GM18502 (cell line): ENCODE measurements around the gene LTB.

Experiments used
- ATAC-seq: cut with Tn5 transposase; IDR thresholded peaks from one replicate; pipeline ENCODE4 v1.9.1; 2021; ENCODE audit warnings: mild to moderate bottlenecking; ENCODE audit not compliant: unreplicated experiment, poor library complexity

The LTB gene

GRCh38 chr6:31532644-31533454 is 49.4 kb downstream of the LTB start:
- ATAC-seq: no peak

GRCh38 chr6:31531771-31532643 is 50.2 kb downstream of the LTB start:
- no peak for ATAC-seq

DNA sequence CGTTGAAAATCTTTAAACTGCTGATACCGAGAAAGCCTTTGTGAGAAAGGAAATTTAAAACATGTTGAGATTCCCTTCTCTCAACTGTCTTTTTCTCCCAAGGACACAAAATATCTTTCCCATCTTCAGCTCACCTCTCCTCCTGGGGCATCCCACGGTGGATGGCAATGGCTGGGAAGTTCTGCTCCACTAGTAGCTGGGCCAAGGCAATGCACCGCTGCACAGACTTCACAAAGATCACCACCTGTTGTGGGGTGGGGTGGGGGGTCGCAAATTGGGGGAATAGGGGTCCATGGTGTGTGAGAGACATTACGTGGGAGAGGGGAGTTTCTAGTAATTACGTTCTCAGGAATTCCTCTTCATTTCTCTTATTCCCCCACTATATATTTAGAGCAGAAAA is 51.1 kb downstream of the LTB start:
- ATAC-seq: no peak

DNA sequence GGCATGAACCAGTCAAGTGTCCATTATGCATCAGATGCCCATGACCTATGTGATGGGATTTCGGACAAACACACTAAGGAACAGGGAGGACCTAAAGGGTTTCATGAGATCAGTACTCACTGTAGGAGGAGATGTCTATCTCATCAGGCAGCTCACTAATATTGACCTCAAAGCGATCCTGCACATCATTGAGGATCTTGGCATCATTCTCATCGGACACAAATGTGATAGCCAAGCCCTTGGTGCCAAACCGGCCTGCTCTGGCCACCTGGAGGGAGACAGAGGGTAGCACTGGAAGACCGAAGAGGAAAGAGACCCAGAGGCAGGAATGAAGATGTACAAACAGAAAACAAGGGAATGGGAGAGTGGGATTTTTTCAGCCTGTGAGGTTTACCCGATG is 51.6 kb downstream of the LTB start:
- no peak for ATAC-seq
